CD4-positive, alpha-beta T cell treated with Interleukin-15 for 4 hours (primary cell): ENCODE results near the gene SRPK3.
A peak's percentile ranks its signal among the peaks of the same experiment; 100 is the strongest.
"Not testable (repeated sequence)": the region's sequence is repeated elsewhere in the genome, so short reads cannot be mapped to it uniquely, and the experiment has no call there.

Experiments
- DNase-seq: peaks from one replicate; pipeline ENCODE4 v3.0.0-alpha.2; 2020; ENCODE audit warnings: low spot score

The SRPK3 gene

DNA sequence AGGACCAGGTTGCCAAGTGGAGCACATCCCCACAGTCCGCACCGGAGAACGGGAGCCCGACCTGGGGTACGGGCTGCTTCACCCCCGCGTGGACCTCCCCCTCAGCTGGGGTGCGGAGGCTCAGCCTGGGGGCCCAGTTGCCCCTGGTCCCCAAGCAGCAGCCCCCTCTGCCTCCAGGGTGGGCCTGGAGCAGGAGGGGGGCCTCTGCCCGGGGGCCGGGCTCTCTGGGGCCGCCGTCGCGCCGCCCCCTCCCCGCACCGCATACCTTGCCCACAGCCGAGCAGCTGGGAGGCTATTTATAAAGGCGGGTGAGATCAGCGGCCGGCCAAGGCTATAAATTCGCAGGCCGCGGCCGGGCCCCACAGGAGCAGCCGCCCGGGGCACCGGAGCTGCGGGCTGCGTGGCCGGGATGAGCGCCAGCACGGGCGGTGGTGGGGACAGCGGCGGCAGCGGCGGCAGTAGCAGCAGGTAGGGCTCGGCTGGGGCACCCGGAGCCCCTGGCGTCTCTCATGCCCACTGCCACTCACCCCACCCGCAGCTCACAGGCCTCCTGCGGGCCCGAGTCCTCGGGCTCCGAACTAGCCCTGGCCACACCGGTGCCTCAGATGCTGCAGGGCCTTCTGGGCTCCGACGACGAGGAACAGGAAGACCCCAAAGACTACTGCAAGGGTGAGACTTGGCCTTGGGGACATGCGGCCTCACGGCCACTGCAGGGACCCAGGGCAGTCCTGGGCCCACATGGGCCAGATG is at the start of gene SRPK3:
SRPK3 (plus strand) TSS at position 364 of the 750 bp plus-strand sequence; CDS start at position 410, 46 bp downstream.
- no peak for DNase-seq

DNA sequence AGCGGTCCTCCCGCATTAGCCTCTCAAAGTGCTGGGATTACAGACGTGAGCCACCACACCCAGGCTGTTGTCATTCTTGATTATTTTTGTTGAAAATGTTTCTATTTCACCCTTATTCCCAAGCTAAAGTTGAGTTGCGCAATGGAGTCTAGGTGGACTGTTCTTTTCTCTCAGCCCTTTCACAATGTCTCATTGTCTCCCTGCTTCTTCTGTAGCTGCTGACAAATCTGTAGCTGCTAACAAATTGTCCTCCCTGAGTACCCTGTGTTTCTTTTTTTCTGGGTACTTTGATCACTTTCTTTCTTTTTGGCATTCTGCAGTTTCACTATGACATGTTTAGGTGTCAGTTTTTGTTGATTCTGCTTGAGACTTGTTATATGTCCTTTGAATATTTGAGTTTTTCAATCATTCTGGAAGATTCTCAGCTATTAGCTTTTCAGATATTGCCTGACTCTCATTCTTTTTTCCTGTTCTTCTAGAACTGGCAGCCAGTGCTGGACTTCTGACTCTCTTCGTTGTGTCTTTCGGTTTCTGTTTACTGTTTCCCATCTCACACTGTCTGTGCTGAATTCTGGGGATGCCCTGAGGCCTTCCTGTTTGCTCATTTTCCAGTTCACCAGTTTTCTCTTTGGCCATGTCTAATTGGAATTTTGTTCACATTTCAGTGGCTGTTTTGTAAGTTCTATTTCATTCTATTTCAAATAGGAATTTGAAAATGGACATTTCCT is 49.6 kb upstream of the SRPK3 start:
- no peak for DNase-seq

DNA sequence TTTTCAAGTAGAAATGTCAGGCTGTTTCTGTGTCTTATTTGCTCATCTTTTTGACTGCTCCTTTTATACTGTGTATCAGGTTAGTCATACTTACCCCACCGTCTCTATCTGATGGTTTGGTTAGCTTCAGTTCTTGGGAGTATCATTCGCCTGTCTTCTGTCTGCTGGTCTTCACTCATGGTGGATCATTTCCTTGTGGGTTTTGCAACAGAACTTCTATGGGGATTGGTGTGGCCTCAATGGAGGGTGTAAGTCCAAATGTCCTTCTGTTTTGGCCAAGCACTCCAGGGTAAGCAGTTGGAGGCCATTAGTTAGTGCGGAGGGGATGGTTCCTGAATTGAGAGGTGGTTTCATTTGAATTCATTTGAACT is 49.0 kb upstream of the SRPK3 start:
- no peak for DNase-seq

GRCh38 chrX:153732401-153732800 is 48.4 kb upstream of the SRPK3 start:
- DNase-seq, result no peak

DNA sequence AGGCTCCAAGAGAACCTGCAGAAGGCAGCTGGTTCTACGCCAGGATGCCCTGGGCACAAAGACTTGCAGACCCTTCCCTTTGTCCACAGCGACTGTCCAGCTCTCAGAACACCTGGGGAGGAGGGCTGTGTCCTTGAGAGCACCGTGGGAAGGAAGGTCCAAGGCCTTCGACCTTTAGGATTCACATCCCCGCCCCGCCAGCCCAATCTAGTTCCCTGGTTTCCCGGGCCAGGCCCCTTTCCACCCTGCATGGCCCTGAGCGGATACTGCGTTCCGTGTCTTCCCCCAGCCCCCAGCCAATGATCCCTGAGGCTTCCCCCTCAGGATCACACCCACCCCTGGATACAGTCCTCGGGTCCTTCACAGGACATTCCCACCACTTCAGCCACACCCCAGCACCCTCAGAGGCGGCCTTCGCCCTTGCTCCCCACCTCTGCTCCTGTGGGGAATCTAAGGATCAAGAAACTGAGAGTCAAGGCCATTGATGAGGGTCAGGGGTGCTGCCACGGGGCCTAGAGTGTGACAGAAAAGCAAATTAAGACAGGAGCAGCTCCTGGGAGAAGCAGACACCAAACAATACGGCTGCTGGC is 47.1 kb upstream of the SRPK3 start:
- no peak for DNase-seq

- DNase-seq, result no peak
These were observed 46.0 kb upstream of the SRPK3 start for GRCh38 chrX:153734871-153735270.

- peak; percentile 43 for DNase-seq
These were observed 45.6 kb upstream of the SRPK3 start for GRCh38 chrX:153735274-153735673.

- no peak for DNase-seq
These were observed 44.6 kb upstream of the SRPK3 start for GRCh38 chrX:153736071-153736820.

DNA sequence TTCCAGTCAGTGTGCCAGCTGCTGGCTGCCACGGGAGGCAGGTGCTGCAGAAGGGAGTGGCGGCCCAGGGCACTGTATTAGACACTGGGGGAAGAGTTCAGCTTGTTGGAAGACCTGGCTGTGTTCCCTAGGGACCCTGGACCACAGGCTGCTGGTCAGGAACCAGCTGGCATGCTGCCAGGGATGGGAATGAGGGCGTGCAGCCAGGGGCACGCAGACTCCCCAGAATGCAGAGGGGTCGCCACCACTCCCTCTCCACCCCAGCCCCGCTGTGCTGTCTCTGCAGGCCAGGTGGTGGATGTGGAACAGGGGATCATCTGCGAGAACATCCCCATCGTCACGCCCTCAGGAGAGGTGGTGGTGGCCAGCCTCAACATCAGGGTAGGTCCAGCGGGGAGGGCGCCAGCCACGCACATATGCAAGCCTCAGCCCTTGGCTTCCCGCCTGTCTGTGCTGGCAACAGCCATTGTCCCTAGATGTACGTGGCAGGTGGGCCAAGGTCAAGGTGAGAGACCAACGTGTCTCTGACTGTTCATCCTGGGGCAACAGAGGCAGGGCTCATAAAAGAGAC is 43.9 kb upstream of the SRPK3 start:
- DNase-seq, result no peak

DNA sequence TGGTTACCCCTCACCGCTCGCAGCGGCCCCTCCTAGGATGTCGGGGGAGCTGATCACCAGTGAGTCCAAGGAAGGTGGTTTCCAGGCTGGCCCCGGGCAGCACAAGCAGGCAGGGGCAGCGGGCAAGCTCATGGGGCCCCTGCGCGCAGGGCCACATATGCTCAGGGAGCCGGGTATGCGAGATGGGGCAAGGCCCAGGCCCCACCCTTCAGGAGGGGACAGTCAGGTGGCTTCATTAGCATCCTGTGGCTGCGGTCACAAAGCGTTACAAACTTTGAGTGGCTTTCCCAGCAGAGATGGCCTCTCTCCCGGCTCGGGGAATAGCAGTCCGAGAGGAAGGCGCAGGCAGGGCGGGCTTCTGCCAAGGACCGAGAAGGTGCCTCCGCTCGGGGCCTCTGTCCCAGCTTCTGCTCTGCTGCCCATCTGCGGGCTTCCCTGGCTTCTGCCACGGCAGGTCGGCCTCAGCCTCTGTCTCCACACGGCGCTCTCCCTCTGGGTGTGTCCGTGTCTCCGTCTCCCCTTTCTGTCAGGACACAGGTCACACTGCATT is 42.7 kb upstream of the SRPK3 start:
- DNase-seq, result no peak

- DNase-seq, result no peak
These were observed 40.9 kb upstream of the SRPK3 start for GRCh38 chrX:153739754-153740486.

GRCh38 chrX:153740631-153741222 is 40.1 kb upstream of the SRPK3 start:
- no peak for DNase-seq

- DNase-seq, result no peak
These were observed 39.4 kb upstream of the SRPK3 start for GRCh38 chrX:153741446-153741845.

DNA sequence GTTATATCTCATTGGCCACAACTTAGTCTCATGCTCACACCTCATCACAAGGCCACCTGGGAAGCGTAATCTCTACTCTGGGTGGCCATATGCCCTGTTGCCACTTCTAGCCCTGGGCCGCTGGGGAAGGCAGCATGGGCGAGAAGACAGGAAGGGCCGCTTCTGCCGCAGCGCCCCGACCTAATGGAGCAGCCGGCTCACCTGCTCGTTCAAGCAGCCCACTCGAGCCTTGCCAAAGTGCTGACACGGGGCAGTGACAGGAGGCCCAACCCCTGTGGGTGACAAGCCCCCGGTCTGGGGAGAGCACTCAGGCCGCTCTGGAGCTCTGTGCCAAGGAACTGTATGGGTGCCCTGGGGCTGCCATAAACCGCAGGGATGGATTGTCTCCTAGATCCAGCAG is 38.7 kb upstream of the SRPK3 start:
- not testable (repeated sequence) for DNase-seq

DNA sequence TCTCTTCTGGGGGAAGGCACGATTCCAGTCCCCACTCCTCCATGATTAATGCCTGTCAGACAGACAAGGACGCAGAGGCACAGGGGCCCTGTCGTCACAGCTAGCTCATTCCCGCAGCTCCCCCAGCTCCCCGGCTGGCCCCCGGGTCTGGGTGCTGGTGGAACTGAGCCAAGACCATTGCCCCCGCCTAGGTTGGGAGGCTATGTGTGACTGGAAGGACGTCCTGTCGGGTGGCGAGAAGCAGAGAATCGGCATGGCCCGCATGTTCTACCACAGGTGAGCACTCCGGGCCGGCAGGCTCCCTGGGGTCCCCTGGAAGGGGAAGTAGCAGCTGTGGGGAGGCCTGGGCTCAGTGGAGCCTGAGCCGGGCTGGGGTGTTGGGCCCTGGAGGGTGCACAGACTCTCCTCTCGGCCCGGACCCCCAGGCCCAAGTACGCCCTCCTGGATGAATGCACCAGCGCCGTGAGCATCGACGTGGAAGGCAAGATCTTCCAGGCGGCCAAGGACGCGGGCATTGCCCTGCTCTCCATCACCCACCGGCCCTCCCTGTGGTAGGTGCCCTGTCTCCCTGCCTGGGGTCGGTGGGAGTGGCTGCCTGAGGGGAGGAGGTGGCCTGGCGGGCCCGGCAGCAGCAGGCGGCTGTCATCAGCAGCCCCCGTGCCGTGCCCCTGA is 37.9 kb upstream of the SRPK3 start:
- not testable (repeated sequence) for DNase-seq

GRCh38 chrX:153743468-153744209 is 37.2 kb upstream of the SRPK3 start:
- DNase-seq, result not testable (repeated sequence)

GRCh38 chrX:153744210-153745066 is 36.4 kb upstream of the SRPK3 start:
- DNase-seq, result no peak

DNA sequence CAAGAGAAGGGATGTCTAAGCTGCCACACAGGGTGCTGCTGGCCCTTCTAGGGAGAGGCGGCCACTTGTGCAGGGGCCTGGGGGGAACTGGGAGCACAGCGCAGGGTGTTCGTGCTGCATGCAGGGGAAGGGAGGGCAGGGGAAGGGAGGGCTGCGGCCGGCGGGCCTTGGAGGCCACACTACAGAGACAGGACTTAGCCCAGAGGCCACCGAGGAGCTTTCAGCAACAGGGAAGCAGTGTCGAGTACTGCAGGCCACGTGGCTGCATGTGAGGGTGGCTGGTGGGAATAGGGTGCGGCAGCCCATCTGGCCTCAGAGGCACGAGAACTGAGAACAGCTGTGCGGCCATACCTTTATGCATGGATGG is 35.8 kb upstream of the SRPK3 start:
- not testable (repeated sequence) for DNase-seq
